ENCODE results near the gene CPNE5. TPM values are rescaled to one million over a fixed set of nuclear protein-coding genes. Genes with fewer than 3 reads are reported as not detected.
A peak's percentile ranks its signal among the peaks of the same experiment; 100 is the strongest.

The CPNE5 gene
- total RNA-seq, 1 donor from 2014 or later, result 0.54 TPM

GRCh38 chr6:36703982-36704381 is 135.3 kb downstream of the CPNE5 start:
- no peak overlapping the region for H3K27ac Mint-ChIP-seq
- no peak for DNase-seq (ENCODE audit: low spot score)
- H3K4me1 Mint-ChIP-seq (ENCODE audit: low read depth), result peaks cover 7% of the 10 kb centered on the region
- intact Hi-C loops (cut with micrococcal nuclease), result no loop called here
- H3K36me3 Mint-ChIP-seq (ENCODE audit: low read depth), result no peaks in the 10 kb centered on the region
- H3K4me3 Mint-ChIP-seq, result no peak overlapping the region
- peaks cover 2% of the 10 kb centered on the region for H3K27me3 Mint-ChIP-seq (ENCODE audit: insufficient read depth)
- no peaks in the 10 kb centered on the region for H3K9me3 Mint-ChIP-seq

GRCh38 chr6:36703081-36703606 is 136.1 kb downstream of the CPNE5 start:
- peaks cover 13% of the 10 kb centered on the region for H3K4me1 Mint-ChIP-seq (ENCODE audit: low read depth)
- peaks cover 2% of the 10 kb centered on the region for H3K27me3 Mint-ChIP-seq (ENCODE audit: insufficient read depth)
- H3K36me3 Mint-ChIP-seq (ENCODE audit: low read depth), result no peaks in the 10 kb centered on the region
- H3K9me3 Mint-ChIP-seq, result no peaks in the 10 kb centered on the region
- H3K4me3 Mint-ChIP-seq, result no peak overlapping the region
- intact Hi-C loops (cut with micrococcal nuclease), result no loop called here
- DNase-seq (ENCODE audit: low spot score), result no peak
- H3K27ac Mint-ChIP-seq, result no peak overlapping the region

- no peak overlapping the region for H3K4me3 Mint-ChIP-seq
- no peaks in the 10 kb centered on the region for H3K9me3 Mint-ChIP-seq
- DNase-seq (ENCODE audit: low spot score), result no peak
- H3K27ac Mint-ChIP-seq, result no peak overlapping the region
- no peaks in the 10 kb centered on the region for H3K36me3 Mint-ChIP-seq (ENCODE audit: low read depth)
- intact Hi-C loops (cut with micrococcal nuclease), result no loop called here
- H3K27me3 Mint-ChIP-seq (ENCODE audit: insufficient read depth), result peaks cover 2% of the 10 kb centered on the region
- peaks cover 14% of the 10 kb centered on the region for H3K4me1 Mint-ChIP-seq (ENCODE audit: low read depth)
These were observed 136.6 kb downstream of the CPNE5 start for GRCh38 chr6:36702656-36703055.

GRCh38 chr6:36701401-36701991 is 137.7 kb downstream of the CPNE5 start:
- H3K4me3 Mint-ChIP-seq, result no peak overlapping the region
- no peak for DNase-seq (ENCODE audit: low spot score)
- intact Hi-C loops (cut with micrococcal nuclease), result no loop called here
- no peaks in the 10 kb centered on the region for H3K9me3 Mint-ChIP-seq
- H3K4me1 Mint-ChIP-seq (ENCODE audit: low read depth), result peaks cover 26% of the 10 kb centered on the region
- no peak overlapping the region for H3K27ac Mint-ChIP-seq
- H3K36me3 Mint-ChIP-seq (ENCODE audit: low read depth), result no peaks in the 10 kb centered on the region
- no peaks in the 10 kb centered on the region for H3K27me3 Mint-ChIP-seq (ENCODE audit: insufficient read depth)

DNA sequence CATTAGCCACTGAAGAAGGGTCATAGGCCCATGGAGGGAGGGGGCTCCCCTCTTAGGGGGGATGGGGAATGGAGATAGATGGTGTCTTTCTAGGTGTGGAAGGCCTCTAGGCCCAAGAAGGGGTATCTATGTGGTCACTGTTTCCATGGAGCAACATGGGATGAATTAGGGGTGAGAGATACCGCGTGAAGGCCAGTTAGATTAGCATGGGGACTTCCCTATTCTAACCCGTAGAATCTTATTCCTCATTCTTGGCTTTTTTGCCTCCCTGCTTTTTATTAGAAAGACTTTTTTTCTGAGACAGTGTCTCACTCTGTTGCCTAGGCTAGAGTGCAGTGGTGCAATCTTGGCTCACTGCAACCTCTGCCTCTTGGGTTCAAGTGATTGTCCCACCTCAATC is 138.4 kb downstream of the CPNE5 start:
- no peaks in the 10 kb centered on the region for H3K27me3 Mint-ChIP-seq (ENCODE audit: insufficient read depth)
- intact Hi-C loops (cut with micrococcal nuclease), result no loop called here

DNA sequence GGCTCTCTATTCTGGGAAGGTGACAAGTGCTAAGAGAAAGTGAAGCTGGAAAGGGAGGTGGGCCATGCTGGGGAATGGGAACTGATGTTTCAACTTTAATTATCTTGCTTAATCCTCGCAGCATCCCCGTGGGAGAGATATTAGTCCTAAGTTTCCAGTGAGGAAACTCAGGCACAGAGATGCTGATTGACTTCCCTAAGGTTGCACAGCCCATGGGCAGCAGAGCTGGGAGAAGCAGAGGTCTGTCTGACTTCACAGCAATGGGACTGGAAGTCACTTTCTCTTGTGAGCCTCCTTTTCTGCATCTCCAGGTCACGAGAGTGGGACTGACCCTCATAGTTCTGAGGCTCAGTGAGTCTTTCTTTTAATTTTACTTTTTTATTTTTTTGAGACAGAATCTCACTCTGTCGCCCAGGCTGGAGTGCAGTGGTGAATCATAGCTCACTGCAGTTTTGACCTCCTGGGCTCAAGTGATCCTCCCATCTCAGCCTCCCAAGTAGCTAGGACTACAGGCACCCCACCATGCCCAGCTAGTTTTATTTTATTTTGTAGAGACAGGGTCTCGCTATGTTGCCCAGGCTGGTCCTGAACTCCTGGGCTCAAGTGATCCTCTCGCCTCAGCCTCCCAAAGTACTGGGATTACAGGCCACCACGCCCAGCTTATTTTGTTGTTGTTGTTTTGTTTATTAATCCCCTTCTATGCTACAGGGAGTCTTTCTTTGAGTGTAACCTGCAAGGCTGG is 139.0 kb downstream of the CPNE5 start:
- Mint-ChIP-seq H3K27ac (no peak overlapping the region), H3K4me3 (no peak overlapping the region), H3K36me3 (ENCODE audit: low read depth) (no peaks in the 10 kb centered on the region), H3K9me3 (no peaks in the 10 kb centered on the region), H3K4me1 (ENCODE audit: low read depth) (peaks cover 32% of the 10 kb centered on the region), H3K27me3 (ENCODE audit: insufficient read depth) (no peaks in the 10 kb centered on the region)
- intact Hi-C loops (cut with micrococcal nuclease), result no loop called here
- DNase-seq (ENCODE audit: low spot score), result no peak

More for the DNA sequence above, 138.4 kb downstream of the CPNE5 start:
- no peaks in the 10 kb centered on the region for H3K9me3 Mint-ChIP-seq
- H3K36me3 Mint-ChIP-seq (ENCODE audit: low read depth), result no peaks in the 10 kb centered on the region
- peaks cover 28% of the 10 kb centered on the region for H3K4me1 Mint-ChIP-seq (ENCODE audit: low read depth)
- DNase-seq (ENCODE audit: low spot score), result no peak
- H3K4me3 Mint-ChIP-seq, result no peak overlapping the region
- H3K27ac Mint-ChIP-seq, result no peak overlapping the region

- Mint-ChIP-seq H3K9me3 (no peaks in the 10 kb centered on the region), H3K36me3 (ENCODE audit: low read depth) (no peaks in the 10 kb centered on the region), H3K4me3 (no peak overlapping the region), H3K27ac (no peak overlapping the region), H3K27me3 (ENCODE audit: insufficient read depth) (no peaks in the 10 kb centered on the region), H3K4me1 (ENCODE audit: low read depth) (peaks cover 41% of the 10 kb centered on the region)
- intact Hi-C loops (cut with micrococcal nuclease), result loop anchor here (5.0 to 10.0 kb wide), 2 partner anchors 173 to 675 kb away; partner anchors contain the start of genes MAPK14, PPIL1 and SLC26A8
- no peak for DNase-seq (ENCODE audit: low spot score)
These were observed 139.9 kb downstream of the CPNE5 start for GRCh38 chr6:36699348-36699747.

DNA sequence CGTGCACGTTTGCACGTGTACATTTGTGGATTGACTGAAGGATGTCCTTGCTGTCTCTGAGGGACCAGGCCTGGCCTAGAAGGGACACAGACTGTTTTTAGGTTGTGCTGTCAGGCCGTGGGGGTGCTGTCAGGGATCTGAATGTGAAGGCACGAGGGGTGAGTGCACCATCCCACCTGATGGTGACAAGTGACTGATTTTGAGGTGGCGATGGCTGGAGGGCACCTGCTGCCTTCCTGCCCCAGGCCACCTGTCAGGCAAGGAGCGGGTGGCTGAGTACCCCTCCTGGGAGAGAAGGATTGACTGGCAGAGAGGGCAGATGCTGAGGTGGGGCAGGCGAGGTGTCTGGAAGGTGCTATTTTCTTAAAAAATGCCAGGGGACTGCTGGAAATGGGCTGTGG is 140.4 kb downstream of the CPNE5 start:
- Mint-ChIP-seq H3K4me3 (no peak overlapping the region), H3K36me3 (ENCODE audit: low read depth) (no peaks in the 10 kb centered on the region), H3K27me3 (ENCODE audit: insufficient read depth) (no peaks in the 10 kb centered on the region), H3K27ac (peak overlapping the region; percentile 30), H3K4me1 (ENCODE audit: low read depth) (peaks cover 42% of the 10 kb centered on the region), H3K9me3 (no peaks in the 10 kb centered on the region)
- intact Hi-C loops (cut with micrococcal nuclease), result loop anchor here (5.0 to 10.0 kb wide), 2 partner anchors 173 to 674 kb away; partner anchors contain the start of genes MAPK14, PPIL1 and SLC26A8
- no peak for DNase-seq (ENCODE audit: low spot score)

GRCh38 chr6:36698196-36698595 is 141.0 kb downstream of the CPNE5 start:
- Mint-ChIP-seq H3K4me1 (ENCODE audit: low read depth) (peaks cover 48% of the 10 kb centered on the region), H3K9me3 (no peaks in the 10 kb centered on the region), H3K27ac (no peak overlapping the region), H3K4me3 (no peak overlapping the region), H3K27me3 (ENCODE audit: insufficient read depth) (no peaks in the 10 kb centered on the region), H3K36me3 (ENCODE audit: low read depth) (no peaks in the 10 kb centered on the region)
- intact Hi-C loops (cut with micrococcal nuclease), result loop anchor here (5.0 to 10.0 kb wide), 2 partner anchors 174 to 673 kb away; partner anchors contain the start of genes MAPK14, PPIL1 and SLC26A8
- no peak for DNase-seq (ENCODE audit: low spot score)

DNA sequence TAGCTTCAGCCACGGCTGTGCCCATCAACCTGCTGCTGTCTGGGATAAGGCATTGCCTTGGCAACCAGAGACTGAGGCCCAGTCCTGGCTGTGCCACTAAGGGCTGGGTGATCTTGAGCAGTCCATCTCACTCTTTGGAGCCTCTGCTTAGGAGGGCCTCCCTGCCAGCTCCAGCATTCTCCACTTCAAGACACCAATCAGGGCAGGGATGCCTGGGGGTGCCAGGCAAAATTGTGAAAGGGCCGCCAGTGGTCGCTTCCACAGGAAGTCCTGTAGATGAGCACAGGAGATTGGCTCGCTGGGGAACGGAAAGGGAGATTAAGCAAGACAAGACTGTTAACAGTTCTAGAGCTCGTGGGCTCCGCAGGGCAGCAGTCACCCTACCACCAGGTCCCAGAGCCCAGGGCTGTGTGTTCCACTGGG is 141.8 kb downstream of the CPNE5 start, which contains the start of gene RAB44:
Gene RAB44 (plus strand): TSS at position 346 of the 423 bp plus-strand sequence. CDS start 6,410 bp downstream, outside the sequence.
- Mint-ChIP-seq H3K9me3 (no peaks in the 10 kb centered on the region), H3K4me1 (ENCODE audit: low read depth) (peaks cover 52% of the 10 kb centered on the region), H3K27me3 (ENCODE audit: insufficient read depth) (no peaks in the 10 kb centered on the region), H3K27ac (peak within 1 kb of the TSS; percentile 63), H3K36me3 (ENCODE audit: low read depth) (no peaks in the 10 kb centered on the region), H3K4me3 (no peak within 1 kb of the TSS)
- intact Hi-C loops (cut with micrococcal nuclease), result loop anchor here (2.0 to 10.0 kb wide), 3 partner anchors 29 to 673 kb away; partner anchors contain the start of genes MAPK14, PPIL1 and SLC26A8
- DNase-seq (ENCODE audit: low spot score), result no peak

DNA sequence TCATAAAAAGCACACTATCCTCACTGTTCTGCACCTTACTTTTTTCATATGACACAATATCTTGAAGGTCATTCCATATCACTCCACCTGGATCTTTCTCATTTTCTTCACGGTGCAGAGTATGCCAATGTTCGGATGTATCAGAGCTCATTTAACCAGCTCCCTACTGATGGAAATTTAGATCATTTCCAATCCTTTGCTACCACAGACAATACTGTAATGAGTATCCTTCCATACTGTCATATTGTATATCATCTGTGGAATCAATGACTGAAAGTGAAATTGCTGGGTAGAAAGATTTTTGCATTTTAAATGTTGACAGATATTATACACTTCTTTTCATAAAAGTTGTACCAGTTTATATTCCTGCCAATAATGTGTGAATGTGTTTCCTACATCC is 143.8 kb downstream of the CPNE5 start:
- Mint-ChIP-seq H3K36me3 (ENCODE audit: low read depth) (no peaks in the 10 kb centered on the region), H3K4me3 (peak overlapping the region; percentile 1), H3K4me1 (ENCODE audit: low read depth) (peaks cover 65% of the 10 kb centered on the region), H3K27me3 (ENCODE audit: insufficient read depth) (no peaks in the 10 kb centered on the region), H3K9me3 (no peaks in the 10 kb centered on the region), H3K27ac (peak overlapping the region; percentile 75)
- intact Hi-C loops (cut with micrococcal nuclease), result loop anchor here (1.0 to 10.0 kb wide), 7 partner anchors 15 to 671 kb away; partner anchors contain the start of genes MAPK14, PPIL1 and SLC26A8
- DNase-seq (ENCODE audit: low spot score), result no peak

GRCh38 chr6:36694616-36695015 is 144.6 kb downstream of the CPNE5 start:
- Mint-ChIP-seq H3K4me1 (ENCODE audit: low read depth) (peaks cover 71% of the 10 kb centered on the region), H3K36me3 (ENCODE audit: low read depth) (no peaks in the 10 kb centered on the region), H3K27ac (peak overlapping the region; percentile 42), H3K9me3 (no peaks in the 10 kb centered on the region), H3K27me3 (ENCODE audit: insufficient read depth) (no peaks in the 10 kb centered on the region), H3K4me3 (no peak overlapping the region)
- no peak for DNase-seq (ENCODE audit: low spot score)
- intact Hi-C loops (cut with micrococcal nuclease), result loop anchor here (1.0 to 10.0 kb wide), 7 partner anchors 14 to 670 kb away; partner anchors contain the start of genes MAPK14, PPIL1 and SLC26A8
